A549 (cell line): ENCODE data around the gene SINHCAF.

ENCODE experiments used
- CTCF ChIP-seq: fragments of >200 bp; sonication (Bioruptor Twin); formaldehyde crosslinking; IDR thresholded peaks from 3 replicates; pipeline ENCODE4 v1.5.1; 2016
- EP300 ChIP-seq, 2 experiments: fragments of >200 bp; sonication (Bioruptor Twin); formaldehyde crosslinking; IDR thresholded peaks; 2 replicates in 1 of 2; 3 replicates in 1 of 2; pipeline ENCODE4 v1.6.1; 2016 to 2017
- HOXA7 ChIP-seq: fragments of 250-450 bp; sonication (Bioruptor Pico); IDR thresholded peaks from 2 replicates; pipeline ENCODE4 v1.5.0; 2020; ENCODE audit warnings: mild to moderate bottlenecking, moderate library complexity
- KDM1A ChIP-seq: fragments of 200-600 bp; sonication (generic); IDR thresholded peaks from 2 replicates; pipeline ENCODE4 v1.6.1; 2016; ENCODE audit warnings: low read depth, mild to moderate bottlenecking
- MYC ChIP-seq: IDR thresholded peaks from 2 replicates; pipeline ENCODE4 v1.6.1; 2012; ENCODE audit warnings: mild to moderate bottlenecking, inconsistent platforms, low read length, improper control_type of control experiment, borderline replicate concordance
- POLR2A ChIP-seq: IDR thresholded peaks from 2 replicates; pipeline ENCODE4 v1.6.1; 2012; ENCODE audit warnings: mild to moderate bottlenecking, low read length
- POLR2AphosphoS2 ChIP-seq: conservative IDR thresholded peaks from 2 replicates; pipeline ENCODE4 v1.6.1; 2012; ENCODE audit warnings: low read length, improper control_type of control experiment, inconsistent platforms
- RAD21 ChIP-seq, 2 experiments: fragments of >200 bp in 1 of 2; sonication (Bioruptor Twin) in 1 of 2; formaldehyde crosslinking in 1 of 2; IDR thresholded peaks in 1 of 2; conservative IDR thresholded peaks in 1 of 2; 2 replicates in 1 of 2; 3 replicates in 1 of 2; pipeline ENCODE4 v1.6.1; 2012 to 2018; ENCODE audit warnings: inconsistent platforms in 1 of 2
- RFX5 ChIP-seq: fragments of 450-650 bp; IDR thresholded peaks from 2 replicates; pipeline ENCODE4 v1.7.1; 2014; ENCODE audit warnings: antibody characterized with exemption, mild to moderate bottlenecking, moderate library complexity
- USF2 ChIP-seq: fragments of 450-650 bp; IDR thresholded peaks from 2 replicates; pipeline ENCODE4 v1.6.1; 2014; ENCODE audit warnings: antibody characterized with exemption
- ZC3H11A ChIP-seq: fragments of 450-650 bp; IDR thresholded peaks from 2 replicates; pipeline ENCODE4 v1.6.1; 2014; ENCODE audit warnings: antibody characterized with exemption, mild to moderate bottlenecking

- TF ChIP-seq RFX5 (no peak), HOXA7 (CRISPR knock-in tag) (no peak), CTCF (no peak), POLR2AphosphoS2 (no peak), EP300 (IDR thresholded peaks at IDR 0.05) (no peak), MYC (no peak), POLR2A (no peak), ZC3H11A (no peak), KDM1A (no peak), RAD21 (conservative IDR thresholded peaks at IDR 0.05 in 1 of 2, IDR thresholded peaks at IDR 0.05 in 1 of 2) (no peak), USF2 (no peak)
Measured at GRCh38 chr12:31371256-31371620, 45.3 kb upstream of the SINHCAF start.
